Bronchial epithelial cell (primary cell): Measurements from ENCODE around the gene EIF4E. TPM values are rescaled to one million over a fixed set of nuclear protein-coding genes. Genes with fewer than 3 reads are reported as not detected.
"Not testable (repeated sequence)": the region's sequence is repeated elsewhere in the genome, so short reads cannot be mapped to it uniquely, and the experiment has no call there.

ENCODE experiments used
- DNase-seq: peaks from one replicate; pipeline ENCODE4 v3.0.0-alpha.2; 2010; ENCODE audit warnings: low read depth
- FAIRE-seq: peaks from 2 replicates; lab custom pipeline; 2011; peaks lifted over from hg19 to GRCh38; lab: Jason Lieb, UNC
- H3K27me3 ChIP-seq: 2 replicates; pipeline ENCODE4 v1.5.1; 2011; ENCODE audit warnings: low read length; ENCODE audit not compliant: control insufficient read depth, insufficient read depth
- H3K36me3 ChIP-seq: 2 replicates; pipeline ENCODE4 v1.5.1; 2011; ENCODE audit warnings: low read length; ENCODE audit not compliant: control insufficient read depth, insufficient read depth
- H3K4me3 ChIP-seq: 2 replicates; pipeline ENCODE4 v1.5.1; 2011; ENCODE audit warnings: mild to moderate bottlenecking, low read depth, low read length, control low read depth
- total RNA-seq: library from RNA; depleted of rRNA; stranded (reverse); fragments of >200 nt; gene quantifications from 2 replicates; pipeline ENCODE4 v1.2.1, GENCODE V29; 2014
- TF ChIP-seq, protein P1 (sequence below): IDR thresholded peaks from 2 replicates; pipeline ENCODE4 v1.5.1; 2011; ENCODE audit warnings: mild to moderate bottlenecking, moderate library complexity, low read length, control low read depth, inconsistent platforms; ENCODE audit not compliant: insufficient read depth, severe bottlenecking

The EIF4E gene
- total RNA-seq, 1 donor from 2014 or later: 237 TPM

DNA sequence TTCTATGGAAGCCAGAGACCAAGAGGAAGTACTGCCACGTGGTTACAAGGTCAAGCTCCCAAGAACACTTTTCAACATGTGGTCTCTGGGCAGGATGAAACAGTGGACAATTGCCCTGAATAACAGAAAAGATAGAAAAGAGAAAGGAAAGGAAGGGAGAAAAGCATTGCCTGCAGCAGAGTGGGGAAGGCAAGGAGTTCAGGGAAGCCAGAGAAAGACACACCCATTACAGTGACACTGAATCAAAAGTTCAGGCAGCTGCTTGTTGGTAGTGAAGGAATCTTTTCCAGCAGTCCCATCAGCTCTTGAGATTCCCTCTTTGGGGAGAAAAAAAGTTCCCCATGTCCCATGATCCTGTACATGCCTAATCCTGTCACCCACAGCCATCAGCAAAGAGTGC lies 80.5 kb downstream of the EIF4E start:
- no peak for FAIRE-seq

DNA sequence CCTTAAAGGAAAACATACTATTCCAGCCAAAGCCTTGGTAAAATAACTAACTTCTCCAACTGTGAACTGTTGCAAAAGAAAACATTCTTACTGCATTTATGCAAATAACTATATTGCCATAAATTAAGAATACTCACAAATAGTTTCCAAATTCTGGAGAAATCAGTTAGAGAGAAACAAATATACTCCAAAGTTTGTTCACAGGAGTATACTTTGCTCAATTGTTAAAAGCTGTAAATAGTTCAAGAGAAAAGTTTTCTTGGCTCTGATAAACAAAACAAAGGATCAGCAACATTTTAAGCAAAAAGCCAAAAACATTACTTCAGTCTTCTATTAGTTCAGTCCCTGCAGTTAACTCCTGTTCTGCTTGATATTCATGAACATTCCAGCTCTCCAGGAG lies 83.0 kb downstream of the EIF4E start:
- TF ChIP-seq, protein P1, sequence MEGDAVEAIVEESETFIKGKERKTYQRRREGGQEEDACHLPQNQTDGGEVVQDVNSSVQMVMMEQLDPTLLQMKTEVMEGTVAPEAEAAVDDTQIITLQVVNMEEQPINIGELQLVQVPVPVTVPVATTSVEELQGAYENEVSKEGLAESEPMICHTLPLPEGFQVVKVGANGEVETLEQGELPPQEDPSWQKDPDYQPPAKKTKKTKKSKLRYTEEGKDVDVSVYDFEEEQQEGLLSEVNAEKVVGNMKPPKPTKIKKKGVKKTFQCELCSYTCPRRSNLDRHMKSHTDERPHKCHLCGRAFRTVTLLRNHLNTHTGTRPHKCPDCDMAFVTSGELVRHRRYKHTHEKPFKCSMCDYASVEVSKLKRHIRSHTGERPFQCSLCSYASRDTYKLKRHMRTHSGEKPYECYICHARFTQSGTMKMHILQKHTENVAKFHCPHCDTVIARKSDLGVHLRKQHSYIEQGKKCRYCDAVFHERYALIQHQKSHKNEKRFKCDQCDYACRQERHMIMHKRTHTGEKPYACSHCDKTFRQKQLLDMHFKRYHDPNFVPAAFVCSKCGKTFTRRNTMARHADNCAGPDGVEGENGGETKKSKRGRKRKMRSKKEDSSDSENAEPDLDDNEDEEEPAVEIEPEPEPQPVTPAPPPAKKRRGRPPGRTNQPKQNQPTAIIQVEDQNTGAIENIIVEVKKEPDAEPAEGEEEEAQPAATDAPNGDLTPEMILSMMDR: no peak
- Histone ChIP-seq H3K4me3 (no peak overlapping the region), H3K36me3 (no peaks in the 10 kb centered on the region), H3K27me3 (no peaks in the 10 kb centered on the region)
- no peak for FAIRE-seq
- DNase-seq: no peak

More for the DNA sequence above, 80.5 kb downstream of the EIF4E start:
- TF ChIP-seq, protein P1: no peak
- no peak for DNase-seq
- H3K36me3 ChIP-seq: no peaks in the 10 kb centered on the region
- H3K27me3 ChIP-seq: no peaks in the 10 kb centered on the region
- no peak overlapping the region for H3K4me3 ChIP-seq

DNA sequence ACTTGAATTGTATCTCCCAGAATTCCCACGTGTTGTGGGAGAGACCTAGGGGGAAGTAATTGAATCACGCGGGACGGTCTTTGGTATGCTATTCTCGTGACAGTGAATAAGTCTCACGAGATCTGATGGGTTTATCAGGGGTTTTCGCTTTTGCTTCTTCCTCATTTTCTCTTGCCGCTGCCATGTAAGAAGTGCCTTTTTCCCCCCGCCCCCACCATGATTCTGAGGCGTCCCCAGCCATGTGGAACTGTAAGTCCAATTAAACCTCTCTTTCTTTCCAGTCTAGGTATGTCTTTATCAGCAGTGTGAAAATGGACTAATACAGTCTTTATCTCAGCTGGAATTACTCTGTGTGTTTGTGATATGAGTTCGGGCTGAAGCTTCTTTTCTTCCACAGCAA lies 86.0 kb downstream of the EIF4E start:
- DNase-seq, H3K36me3 ChIP-seq, H3K27me3 ChIP-seq, FAIRE-seq, H3K4me3 ChIP-seq: not testable (repeated sequence)

- no peaks in the 10 kb centered on the region for H3K27me3 ChIP-seq
- DNase-seq: peak; percentile 45
- FAIRE-seq: no peak
- TF ChIP-seq, protein P1: no peak
- H3K4me3 ChIP-seq: no peak overlapping the region
- no peaks in the 10 kb centered on the region for H3K36me3 ChIP-seq
These were observed 89.8 kb downstream of the EIF4E start for GRCh38 chr4:98838977-98839618.

GRCh38 chr4:98838531-98838930 lies 90.4 kb downstream of the EIF4E start:
- peak; percentile 18 for FAIRE-seq
- TF ChIP-seq, protein P1: no peak

DNA sequence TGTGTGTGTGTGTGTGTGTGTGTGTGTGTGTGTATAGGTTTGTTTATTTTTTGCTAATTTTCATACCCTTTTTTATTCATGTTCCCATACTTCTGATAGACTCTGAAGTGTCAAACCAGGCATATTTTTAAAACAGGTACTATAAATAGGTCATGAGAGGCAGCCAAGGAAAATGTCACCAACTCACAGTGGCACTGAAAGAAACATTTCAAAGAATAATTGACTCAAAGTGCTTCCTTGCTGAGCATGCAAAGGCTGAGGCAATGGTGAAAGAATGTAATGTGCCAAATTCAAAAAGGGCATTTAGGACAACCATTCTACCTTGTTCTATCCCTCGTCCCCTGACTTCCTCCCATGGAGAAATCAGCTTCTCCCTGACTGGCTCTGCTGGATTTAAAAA lies 95.5 kb downstream of the EIF4E start:
- TF ChIP-seq, protein P1: no peak
- FAIRE-seq (no peak), DNase-seq (no peak)
- no peaks in the 10 kb centered on the region for H3K27me3 ChIP-seq
- H3K4me3 ChIP-seq: no peak overlapping the region
- no peaks in the 10 kb centered on the region for H3K36me3 ChIP-seq

More at GRCh38 chr4:98838531-98838930, 90.4 kb downstream of the EIF4E start:
- Histone ChIP-seq H3K4me3 (no peak overlapping the region), H3K36me3 (no peaks in the 10 kb centered on the region), H3K27me3 (no peaks in the 10 kb centered on the region)
- DNase-seq: no peak

GRCh38 chr4:98831036-98831435 lies 97.9 kb downstream of the EIF4E start:
- DNase-seq, H3K36me3 ChIP-seq, H3K4me3 ChIP-seq, FAIRE-seq, H3K27me3 ChIP-seq: not testable (repeated sequence)
